Stomach (tissue), 4 donors: ENCODE measurements around the gene TMEM132C.
"Not testable (repeated sequence)": the region's sequence is repeated elsewhere in the genome, so short reads cannot be mapped to it uniquely, and the experiment has no call there.

Source experiments
- EP300 ChIP-seq: sonication (generic); formaldehyde crosslinking; IDR thresholded peaks from one replicate; pipeline ENCODE4 v1.6.1; 2017; ENCODE audit warnings: antibody characterized with exemption
- POLR2A ChIP-seq, 4 donors: fragments of 450-650 bp; IDR thresholded peaks; one replicate each; pipeline ENCODE4 v1.6.1; 2016; ENCODE audit warnings: antibody characterized with exemption in 4 of 4, control low read depth in 2 of 4, mild to moderate bottlenecking in 1 of 4, moderate library complexity in 1 of 4
- POLR2AphosphoS5 ChIP-seq, 3 donors: sonication (generic); formaldehyde crosslinking; IDR thresholded peaks; one replicate each; pipeline ENCODE4 v1.6.1; 2016; ENCODE audit warnings: antibody characterized with exemption in 3 of 3
- TF ChIP-seq, protein P1 (sequence below), 7 experiments: fragments of 450-650 bp in 4 of 7; fragments of 200-600 bp in 3 of 7; sonication (generic) in 3 of 7; IDR thresholded peaks; one replicate each; pipeline ENCODE4 v1.5.1; 2016 to 2019; ENCODE audit warnings: antibody characterized with exemption in 7 of 7, control low read depth in 2 of 7, mild to moderate bottlenecking in 1 of 7

DNA sequence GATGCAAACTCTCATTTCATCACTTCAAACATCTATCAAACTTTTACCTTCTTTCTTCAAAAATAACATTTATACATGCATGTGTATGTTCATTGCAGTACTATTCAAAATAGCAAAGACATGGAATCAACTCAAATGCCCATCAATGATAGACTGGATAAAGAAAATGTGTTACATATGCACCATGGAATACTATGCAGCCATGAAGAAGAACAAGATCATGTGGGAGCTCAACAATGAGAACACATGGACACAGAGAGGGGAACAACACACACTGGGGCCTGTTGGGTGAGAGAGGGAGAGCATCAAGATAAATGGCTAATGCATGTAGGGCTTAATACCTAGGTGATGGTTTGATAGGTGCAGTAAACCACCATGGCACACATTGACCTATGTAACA lies 13.1 kb upstream of the TMEM132C start:
- TF ChIP-seq, protein P1, sequence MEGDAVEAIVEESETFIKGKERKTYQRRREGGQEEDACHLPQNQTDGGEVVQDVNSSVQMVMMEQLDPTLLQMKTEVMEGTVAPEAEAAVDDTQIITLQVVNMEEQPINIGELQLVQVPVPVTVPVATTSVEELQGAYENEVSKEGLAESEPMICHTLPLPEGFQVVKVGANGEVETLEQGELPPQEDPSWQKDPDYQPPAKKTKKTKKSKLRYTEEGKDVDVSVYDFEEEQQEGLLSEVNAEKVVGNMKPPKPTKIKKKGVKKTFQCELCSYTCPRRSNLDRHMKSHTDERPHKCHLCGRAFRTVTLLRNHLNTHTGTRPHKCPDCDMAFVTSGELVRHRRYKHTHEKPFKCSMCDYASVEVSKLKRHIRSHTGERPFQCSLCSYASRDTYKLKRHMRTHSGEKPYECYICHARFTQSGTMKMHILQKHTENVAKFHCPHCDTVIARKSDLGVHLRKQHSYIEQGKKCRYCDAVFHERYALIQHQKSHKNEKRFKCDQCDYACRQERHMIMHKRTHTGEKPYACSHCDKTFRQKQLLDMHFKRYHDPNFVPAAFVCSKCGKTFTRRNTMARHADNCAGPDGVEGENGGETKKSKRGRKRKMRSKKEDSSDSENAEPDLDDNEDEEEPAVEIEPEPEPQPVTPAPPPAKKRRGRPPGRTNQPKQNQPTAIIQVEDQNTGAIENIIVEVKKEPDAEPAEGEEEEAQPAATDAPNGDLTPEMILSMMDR (IDR thresholded peaks at IDR 0.05): not testable (repeated sequence)
- not testable (repeated sequence) for TF ChIP-seq EP300; POLR2A (IDR thresholded peaks at IDR 0.05); POLR2AphosphoS5 (IDR thresholded peaks at IDR 0.05)
